Activated CD4-positive, alpha-beta memory T cell treated with anti-CD3 and anti-CD28 coated beads, Interleukin-2, amount 10 ng/mL, durations not matched to agents 7 days and 5 days (primary cell): ENCODE measurements around the gene CERKL. TPM values are rescaled to one million over a fixed set of nuclear protein-coding genes. Genes with fewer than 3 reads are reported as not detected.
A peak's percentile ranks its signal among the peaks of the same experiment; 100 is the strongest.

ENCODE experiments used
- CTCF ChIA-PET: fragments of 350-600 bp; sonication (Branson Sonifier 250); formaldehyde crosslinking; loops from one replicate; lab custom pipeline; 2021; ENCODE audit warnings: antibody characterized with exemption, inconsistent platforms; lab: Charles Lee
- POLR2A ChIA-PET: fragments of 350-600 bp; sonication (Branson Sonifier 250); formaldehyde crosslinking; loops from one replicate; lab custom pipeline; 2021; ENCODE audit warnings: antibody characterized with exemption; lab: Charles Lee
- DNase-seq: peaks from one replicate; pipeline ENCODE4 v3.0.0-alpha.2; 2020
- H3K27ac Mint-ChIP-seq: one replicate; pipeline ENCODE4 v1.8.0; 2021; ENCODE audit warnings: mild to moderate bottlenecking, mixed read lengths
- H3K27me3 Mint-ChIP-seq: one replicate; pipeline ENCODE4 v1.8.0; 2021; ENCODE audit warnings: mixed read lengths
- H3K36me3 Mint-ChIP-seq: one replicate; pipeline ENCODE4 v1.8.0; 2021; ENCODE audit warnings: low read depth, mixed read lengths
- H3K4me1 Mint-ChIP-seq: one replicate; pipeline ENCODE4 v1.8.0; 2021; ENCODE audit warnings: mixed read lengths
- H3K4me3 Mint-ChIP-seq: one replicate; pipeline ENCODE4 v1.8.0; 2021; ENCODE audit warnings: mild to moderate bottlenecking, mixed read lengths
- H3K9me3 Mint-ChIP-seq: one replicate; pipeline ENCODE4 v1.8.0; 2021; ENCODE audit warnings: mixed read lengths
- total RNA-seq, 2 experiments: library from RNA; stranded (reverse); gene quantifications; one replicate each; pipeline ENCODE4 v1.2.3, GENCODE V29; 2021

Gene CERKL
- total RNA-seq, 2 experiments from 2014 or later: 0.08 TPM; not detected in 1

GRCh38 chr2:181540421-181540820 is 116.5 kb downstream of the CERKL start:
- Mint-ChIP-seq H3K27ac (no peak overlapping the region), H3K36me3 (peaks cover 50% of the 10 kb centered on the region), H3K4me1 (no peaks in the 10 kb centered on the region), H3K9me3 (no peaks in the 10 kb centered on the region), H3K27me3 (no peaks in the 10 kb centered on the region), H3K4me3 (no peak overlapping the region)
- ChIA-PET POLR2A (interaction anchor here (0.8 to 1.1 kb wide), 2 partner anchors 8 to 25 kb away, joined by 3 read pairs; no protein-coding TSS in a partner anchor), CTCF (no interaction called here)
- no peak for DNase-seq

DNA sequence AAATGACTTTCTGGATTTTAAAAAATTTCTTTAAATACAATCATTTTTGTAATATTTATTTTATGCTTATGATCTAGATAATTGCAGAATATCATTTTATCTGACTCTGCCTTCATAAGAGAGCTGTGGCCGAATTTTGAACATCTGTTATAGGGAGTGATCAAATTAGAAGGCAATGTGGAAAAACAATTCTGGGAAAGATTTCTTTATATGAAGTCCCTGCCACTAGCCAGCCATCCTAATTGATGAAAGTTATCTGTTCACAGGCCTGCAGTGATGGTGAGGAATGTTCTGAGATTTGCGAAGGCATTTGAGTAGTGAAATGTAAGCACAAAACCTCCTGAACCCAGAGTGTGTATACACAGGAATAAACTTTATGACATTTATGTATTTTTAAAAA is 120.2 kb downstream of the CERKL start:
- peaks cover 85% of the 10 kb centered on the region for H3K36me3 Mint-ChIP-seq
- POLR2A ChIA-PET: no interaction called here

DNA sequence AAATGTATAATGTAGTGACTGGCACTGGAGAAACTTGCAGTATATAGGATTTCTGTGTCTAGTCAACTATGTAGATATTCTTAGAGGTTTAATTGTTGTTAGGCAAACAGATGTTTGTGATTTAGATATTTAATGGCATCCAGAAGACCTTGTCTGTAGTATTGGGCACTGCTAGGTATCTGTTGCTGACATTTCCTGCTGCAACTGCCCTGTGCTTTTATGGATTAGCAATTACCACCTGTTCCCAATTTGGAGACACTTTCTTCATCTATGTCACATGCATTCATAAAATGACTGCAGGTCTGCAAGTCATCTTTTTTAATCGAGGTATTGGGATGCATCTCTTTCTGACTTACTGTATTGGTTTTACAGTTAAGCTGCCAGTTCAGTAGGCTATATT is 128.5 kb downstream of the CERKL start:
- H3K36me3 Mint-ChIP-seq: peaks cover 79% of the 10 kb centered on the region
- DNase-seq: no peak
- POLR2A ChIA-PET: no interaction called here
- CTCF ChIA-PET: no interaction called here
- H3K9me3 Mint-ChIP-seq: no peaks in the 10 kb centered on the region
- no peak overlapping the region for H3K4me3 Mint-ChIP-seq
- H3K27me3 Mint-ChIP-seq: no peaks in the 10 kb centered on the region
- no peak overlapping the region for H3K27ac Mint-ChIP-seq
- H3K4me1 Mint-ChIP-seq: peaks cover 5% of the 10 kb centered on the region

More for the DNA sequence above, 120.2 kb downstream of the CERKL start:
- H3K27me3 Mint-ChIP-seq: no peaks in the 10 kb centered on the region
- DNase-seq: no peak
- peaks cover 5% of the 10 kb centered on the region for H3K4me1 Mint-ChIP-seq
- no peaks in the 10 kb centered on the region for H3K9me3 Mint-ChIP-seq
- CTCF ChIA-PET: interaction anchor here (0.8 to 1.0 kb wide), 2 partner anchors 178 to 432 kb away, joined by 3 read pairs; no protein-coding TSS in a partner anchor
- H3K4me3 Mint-ChIP-seq: no peak overlapping the region
- no peak overlapping the region for H3K27ac Mint-ChIP-seq

DNA sequence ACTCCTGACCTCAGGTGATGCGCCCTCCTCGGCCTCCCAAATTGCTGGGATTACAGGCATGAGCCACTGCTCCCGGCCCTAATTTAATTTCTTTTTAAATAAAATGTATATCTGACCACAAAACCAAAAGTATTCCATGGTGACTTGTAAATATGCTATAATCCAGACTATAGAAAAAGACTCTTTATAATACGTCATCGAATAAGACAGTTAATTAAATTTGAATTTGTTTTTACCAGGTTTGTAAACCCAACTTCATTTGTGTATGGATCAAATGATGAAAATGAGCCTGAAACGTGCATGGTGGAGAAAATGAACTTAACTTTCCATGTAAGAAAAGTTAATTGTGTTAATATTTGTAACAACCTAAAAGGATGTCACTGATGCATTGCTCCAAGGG is 129.8 kb downstream of the CERKL start:
- Mint-ChIP-seq H3K27me3 (no peaks in the 10 kb centered on the region), H3K36me3 (peaks cover 77% of the 10 kb centered on the region), H3K27ac (no peak overlapping the region), H3K4me3 (no peak overlapping the region), H3K4me1 (no peaks in the 10 kb centered on the region), H3K9me3 (no peaks in the 10 kb centered on the region)
- ChIA-PET POLR2A (no interaction called here), CTCF (no interaction called here)
- DNase-seq: no peak

DNA sequence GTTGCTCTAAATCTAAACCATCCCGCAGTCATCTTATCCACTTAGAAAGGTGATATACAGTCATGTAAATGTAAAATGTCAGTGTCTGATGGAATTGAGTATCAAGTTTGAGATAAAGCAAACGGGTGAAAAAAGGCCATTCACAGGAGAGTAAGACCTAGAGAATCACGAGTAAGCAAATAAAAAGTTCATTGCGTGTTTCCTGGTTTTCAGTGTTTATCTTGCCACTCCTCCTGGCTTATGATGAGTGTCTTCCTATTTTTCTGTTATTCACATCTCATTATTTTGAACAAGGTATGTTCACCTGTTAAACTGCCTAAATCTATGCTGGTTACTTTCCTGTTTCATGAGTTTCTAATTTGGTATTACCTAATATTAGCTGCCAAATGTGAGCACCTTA is 130.9 kb downstream of the CERKL start:
- Mint-ChIP-seq H3K4me3 (no peak overlapping the region), H3K27ac (no peak overlapping the region), H3K9me3 (no peaks in the 10 kb centered on the region), H3K36me3 (peaks cover 74% of the 10 kb centered on the region), H3K4me1 (no peaks in the 10 kb centered on the region), H3K27me3 (no peaks in the 10 kb centered on the region)
- DNase-seq: no peak
- POLR2A ChIA-PET: no interaction called here
- CTCF ChIA-PET: no interaction called here

DNA sequence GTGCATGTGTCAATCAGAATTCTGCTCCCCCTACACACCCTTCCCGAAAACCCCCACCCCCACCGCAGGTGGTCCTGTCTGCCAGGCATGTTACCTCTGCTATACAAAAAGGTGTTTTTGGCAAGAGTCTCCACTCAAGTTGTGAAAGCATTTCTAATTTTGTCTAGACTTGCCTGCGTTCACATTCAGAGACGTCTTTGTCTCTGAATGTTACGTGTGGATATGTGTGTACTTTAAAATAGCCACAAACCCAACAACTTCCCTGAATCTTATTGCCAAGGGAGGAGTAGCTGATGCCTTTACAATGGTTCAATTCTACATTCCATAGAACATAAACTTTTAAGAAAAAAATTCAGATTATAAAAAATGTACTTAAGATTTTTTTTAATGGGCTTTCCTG is 133.1 kb downstream of the CERKL start:
- no peaks in the 10 kb centered on the region for H3K9me3 Mint-ChIP-seq
- peaks cover 69% of the 10 kb centered on the region for H3K36me3 Mint-ChIP-seq
- H3K4me1 Mint-ChIP-seq: no peaks in the 10 kb centered on the region
- no peak overlapping the region for H3K27ac Mint-ChIP-seq
- no peak for DNase-seq
- H3K4me3 Mint-ChIP-seq: no peak overlapping the region
- no peaks in the 10 kb centered on the region for H3K27me3 Mint-ChIP-seq
- ChIA-PET CTCF (no interaction called here), POLR2A (no interaction called here)

DNA sequence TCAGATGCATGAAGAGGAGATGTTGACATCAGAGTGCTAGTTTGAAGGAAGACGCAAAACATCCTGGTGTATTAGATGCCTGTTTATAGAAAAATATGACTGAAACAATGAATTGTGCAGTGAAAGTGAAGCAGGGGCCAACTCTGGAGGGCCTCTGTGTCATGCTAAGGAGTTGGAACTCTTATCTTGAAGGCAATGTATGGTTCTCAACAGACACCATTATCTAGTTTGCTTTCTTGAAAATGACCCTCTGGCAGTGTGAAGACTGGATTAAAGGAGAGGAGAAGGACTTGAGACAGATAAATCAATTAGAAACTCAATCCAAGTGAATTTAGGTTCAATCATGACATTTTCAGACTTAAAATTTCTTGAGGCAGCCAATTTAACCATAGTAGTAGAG is 136.7 kb downstream of the CERKL start:
- no peak for DNase-seq
- Mint-ChIP-seq H3K27ac (no peak overlapping the region), H3K36me3 (peaks cover 71% of the 10 kb centered on the region), H3K4me3 (no peak overlapping the region), H3K4me1 (peaks cover 28% of the 10 kb centered on the region), H3K9me3 (no peaks in the 10 kb centered on the region), H3K27me3 (no peaks in the 10 kb centered on the region)
- POLR2A ChIA-PET: no interaction called here
- CTCF ChIA-PET: no interaction called here

- Mint-ChIP-seq H3K4me3 (no peak overlapping the region), H3K9me3 (no peaks in the 10 kb centered on the region), H3K27me3 (no peaks in the 10 kb centered on the region), H3K27ac (peak overlapping the region; percentile 21), H3K4me1 (peaks cover 33% of the 10 kb centered on the region), H3K36me3 (peaks cover 79% of the 10 kb centered on the region)
- no peak for DNase-seq
- POLR2A ChIA-PET: interaction anchor here (1.0 to 1.3 kb wide), 3 partner anchors 12 to 17 kb away, joined by 3 to 4 read pairs (median 3); no protein-coding TSS in a partner anchor
- CTCF ChIA-PET: interaction anchor here (0.7 to 1.2 kb wide), 3 partner anchors 22 to 413 kb away, joined by 3 read pairs; no protein-coding TSS in a partner anchor
These were observed 139.1 kb downstream of the CERKL start for GRCh38 chr2:181517685-181518301.

DNA sequence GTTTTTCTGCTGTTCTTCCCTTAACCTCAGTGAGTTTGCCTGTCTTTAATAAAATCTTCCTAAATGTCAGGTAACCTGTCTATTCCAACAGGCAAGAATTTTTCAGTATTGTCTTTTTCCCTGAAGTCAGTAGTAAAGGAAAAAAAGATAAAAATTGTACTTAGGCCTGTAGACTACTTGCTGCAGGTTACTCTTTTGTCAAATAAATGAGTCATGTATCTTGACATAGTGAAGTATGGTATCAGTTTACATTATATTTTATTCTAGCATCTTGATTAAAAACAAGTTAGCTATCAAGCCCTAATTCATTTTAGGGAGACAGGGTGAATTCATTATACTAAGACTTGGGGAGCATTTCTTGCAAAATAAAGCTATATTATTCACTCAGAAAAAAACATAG is 139.9 kb downstream of the CERKL start:
- no peaks in the 10 kb centered on the region for H3K9me3 Mint-ChIP-seq
- DNase-seq: no peak
- H3K36me3 Mint-ChIP-seq: peaks cover 82% of the 10 kb centered on the region
- no peak overlapping the region for H3K4me3 Mint-ChIP-seq
- H3K27me3 Mint-ChIP-seq: no peaks in the 10 kb centered on the region
- ChIA-PET POLR2A (interaction anchor here (1.1 to 1.3 kb wide), 2 partner anchors 16 to 18 kb away, joined by 3 read pairs; no protein-coding TSS in a partner anchor), CTCF (interaction anchor here (0.7 to 1.2 kb wide), 2 partner anchors 202 to 412 kb away, joined by 3 read pairs; no protein-coding TSS in a partner anchor)
- peak overlapping the region; percentile 17 for H3K27ac Mint-ChIP-seq
- peaks cover 33% of the 10 kb centered on the region for H3K4me1 Mint-ChIP-seq

- ChIA-PET POLR2A (interaction anchor here (0.8 to 1.4 kb wide), 3 partner anchors 16 to 412 kb away, joined by 3 to 5 read pairs (median 3); no protein-coding TSS in a partner anchor), CTCF (no interaction called here)
- no peaks in the 10 kb centered on the region for H3K27me3 Mint-ChIP-seq
- H3K4me3 Mint-ChIP-seq: no peak overlapping the region
- H3K4me1 Mint-ChIP-seq: peaks cover 33% of the 10 kb centered on the region
- no peak overlapping the region for H3K27ac Mint-ChIP-seq
- no peak for DNase-seq
- H3K36me3 Mint-ChIP-seq: peaks cover 88% of the 10 kb centered on the region
- no peaks in the 10 kb centered on the region for H3K9me3 Mint-ChIP-seq
These were observed 141.2 kb downstream of the CERKL start for GRCh38 chr2:181515719-181516118.

DNA sequence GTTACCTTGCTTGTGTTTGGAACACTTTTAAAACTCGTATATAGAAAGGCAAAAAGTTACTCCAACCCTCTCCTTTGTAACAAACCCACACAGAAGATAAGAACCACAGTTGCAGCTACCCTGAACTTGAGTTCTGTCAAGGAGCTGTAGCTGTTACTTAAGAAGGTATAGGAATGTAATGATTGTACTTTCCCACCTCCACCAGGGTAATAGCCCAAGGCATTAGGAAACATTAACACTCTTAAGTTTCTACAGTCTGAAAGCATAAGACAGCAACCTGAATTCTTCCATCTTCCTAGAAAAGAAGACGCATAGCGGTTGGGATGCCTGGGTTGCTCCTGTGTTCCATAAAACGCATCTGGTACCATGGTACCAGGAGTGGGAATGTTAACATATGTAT is 156.7 kb downstream of the CERKL start:
- no peak overlapping the region for H3K27ac Mint-ChIP-seq
- H3K9me3 Mint-ChIP-seq: no peaks in the 10 kb centered on the region
- H3K4me1 Mint-ChIP-seq: peaks cover 4% of the 10 kb centered on the region
- no peak overlapping the region for H3K4me3 Mint-ChIP-seq
- peaks cover 35% of the 10 kb centered on the region for H3K36me3 Mint-ChIP-seq
- DNase-seq: no peak
- no peaks in the 10 kb centered on the region for H3K27me3 Mint-ChIP-seq
- CTCF ChIA-PET: no interaction called here
- POLR2A ChIA-PET: interaction anchor here (1.0 to 1.5 kb wide), 2 partner anchors 15 to 40 kb away, joined by 3 to 5 read pairs; no protein-coding TSS in a partner anchor

GRCh38 chr2:181499231-181499630 is 157.7 kb downstream of the CERKL start:
- no peak for DNase-seq
- Mint-ChIP-seq H3K27me3 (no peaks in the 10 kb centered on the region), H3K9me3 (no peaks in the 10 kb centered on the region), H3K27ac (no peak overlapping the region), H3K4me1 (peaks cover 2% of the 10 kb centered on the region), H3K4me3 (no peak overlapping the region), H3K36me3 (peaks cover 36% of the 10 kb centered on the region)
- ChIA-PET CTCF (interaction anchor here (1.3 kb wide), 1 partner anchor 32 kb away, joined by 5 read pairs; no protein-coding TSS in a partner anchor), POLR2A (interaction anchor here (1.5 kb wide), 1 partner anchor 16 kb away, joined by 5 read pairs; no protein-coding TSS in a partner anchor)
